Esophagus squamous epithelium (tissue), 5 donors: Measurements from ENCODE around the gene KRTAP6-2. TPM values are rescaled to one million over a fixed set of nuclear protein-coding genes. Genes with fewer than 3 reads are reported as not detected.

Experiments used
- DNase-seq: peaks from one replicate; lab custom pipeline; 2025; lab: John Stamatoyannopoulos, UW
- H3K27ac ChIP-seq, 4 donors: fragments of 200-600 bp; sonication (generic); one replicate each; pipeline ENCODE4 v1.5.1; 2016 to 2019; ENCODE audit warnings: mild to moderate bottlenecking in 1 of 4
- H3K27me3 ChIP-seq, 4 donors: fragments of 200-600 bp; sonication (generic); 1 replicate in 3 of 4; 2 replicates in 1 of 4; pipeline versions ENCODE4 v1.5.1 to v1.6.0; 2017 to 2021; ENCODE audit warnings: antibody characterized with exemption in 1 of 4
- H3K36me3 ChIP-seq, 3 donors: fragments of 200-600 bp; sonication (generic); one replicate each; pipeline ENCODE4 v1.5.1; 2016 to 2019
- H3K4me1 ChIP-seq, 3 donors: fragments of 200-600 bp; sonication (generic); one replicate each; pipeline ENCODE4 v1.5.1; 2017 to 2019
- H3K4me3 ChIP-seq, 4 donors: fragments of 200-600 bp; sonication (generic); 1 replicate in 3 of 4; 2 replicates in 1 of 4; pipeline ENCODE4 v1.5.1; 2016 to 2019; ENCODE audit warnings: mild to moderate bottlenecking in 2 of 4, moderate library complexity in 1 of 4
- H3K9me3 ChIP-seq, 3 donors: fragments of 200-600 bp; sonication (generic); one replicate each; pipeline ENCODE4 v1.5.1; 2016 to 2019
- CTCF ChIP-seq, 6 experiments: fragments of 450-650 bp in 4 of 6; fragments of 200-600 bp in 2 of 6; sonication (generic) in 2 of 6; IDR thresholded peaks; one replicate each; pipeline ENCODE4 v1.5.1; 2016 to 2019; ENCODE audit warnings: antibody characterized with exemption in 6 of 6, mild to moderate bottlenecking in 4 of 6, moderate library complexity in 4 of 6
- POLR2A ChIP-seq, 4 donors: fragments of 450-650 bp; IDR thresholded peaks; one replicate each; pipeline ENCODE4 v1.6.1; 2017; ENCODE audit warnings: antibody characterized with exemption in 4 of 4, mild to moderate bottlenecking in 4 of 4, moderate library complexity in 3 of 4
- WGBS, 2 donors: methylation state at CpG; one replicate each; pipeline ENCODE4 v1.1.5; 2018; 5-methylcytosine and 5-hydroxymethylcytosine counted together
- intact Hi-C: fragments of 100-400 bp; cut with DNase I; formaldehyde crosslinking; loops from one replicate; pipeline ENCODE4 v1.15.0; 2022
- total RNA-seq, 4 donors: library from RNA; depleted of rRNA; stranded (reverse); fragments of >200 nt; gene quantifications; one replicate each; pipeline ENCODE4 v1.1.0, GENCODE V29; 2016
- donor health status: DM: yes; HTN: yes; CAD: no.

Gene KRTAP6-2
- total RNA-seq, 4 donors from 2014 or later: not detected

GRCh38 chr21:30620080-30620479 is 21.4 kb upstream of the KRTAP6-2 start:
- no peak for DNase-seq
- Histone ChIP-seq H3K27me3 (no peaks in the 10 kb centered on the region), H3K36me3 (no peaks in the 10 kb centered on the region), H3K9me3 (peaks cover 0 to 13% (median 0%) of the 10 kb centered on the region in 3 donors), H3K4me1 (no peaks in the 10 kb centered on the region), H3K27ac (no peak overlapping the region), H3K4me3 (no peak overlapping the region)
- intact Hi-C loops: no loop called here
- TF ChIP-seq CTCF (IDR thresholded peaks at IDR 0.05) (no peak), POLR2A (IDR thresholded peaks at IDR 0.05) (no peak)

- H3K27me3 ChIP-seq: no peaks in the 10 kb centered on the region
- intact Hi-C loops: no loop called here
Observed at GRCh38 chr21:30616125-30616524, 17.4 kb upstream of the KRTAP6-2 start, which contains the start of gene KRTAP20-1. TSS of gene KRTAP20-1 (plus strand) at chr21:30616425. CDS start at chr21:30616455, 30 bp downstream.

GRCh38 chr21:30615199-30615598 is 16.5 kb upstream of the KRTAP6-2 start:
- TF ChIP-seq POLR2A (IDR thresholded peaks at IDR 0.05) (no peak), CTCF (IDR thresholded peaks at IDR 0.05) (no peak)
- no peak for DNase-seq
- H3K4me1 ChIP-seq: no peaks in the 10 kb centered on the region
- H3K4me3 ChIP-seq: no peak overlapping the region
- no peaks in the 10 kb centered on the region for H3K9me3 ChIP-seq
- intact Hi-C loops: no loop called here
- no peaks in the 10 kb centered on the region for H3K27me3 ChIP-seq
- no peak overlapping the region for H3K27ac ChIP-seq
- no peaks in the 10 kb centered on the region for H3K36me3 ChIP-seq

More at GRCh38 chr21:30616125-30616524, 17.4 kb upstream of the KRTAP6-2 start, which contains the start of gene KRTAP20-1:
- H3K4me3 ChIP-seq: no peak within 1 kb of the TSS
- DNase-seq: no peak
- H3K36me3 ChIP-seq: no peaks in the 10 kb centered on the region
- no peak within 1 kb of the TSS for H3K27ac ChIP-seq
- no peaks in the 10 kb centered on the region for H3K4me1 ChIP-seq
- WGBS, 2 donors: 90 to 97% methylated on average over 2 of the region's 2 CpGs
- H3K9me3 ChIP-seq: no peaks in the 10 kb centered on the region
- no peak for TF ChIP-seq POLR2A (IDR thresholded peaks at IDR 0.05)
- TF ChIP-seq CTCF (IDR thresholded peaks at IDR 0.05): no peak

GRCh38 chr21:30613836-30614235 is 15.1 kb upstream of the KRTAP6-2 start, which contains the start of gene KRTAP6-1:
TSS of gene KRTAP6-1 (minus strand) at chr21:30613930. CDS start at chr21:30613904, 26 bp downstream.
- H3K27me3 ChIP-seq: no peaks in the 10 kb centered on the region
- no peak within 1 kb of the TSS for H3K4me3 ChIP-seq
- 61 to 65% methylated on average over 2 of the region's 2 CpGs for WGBS, 2 donors
- intact Hi-C loops: no loop called here
- no peaks in the 10 kb centered on the region for H3K4me1 ChIP-seq
- DNase-seq: no peak
- H3K36me3 ChIP-seq: no peaks in the 10 kb centered on the region
- no peaks in the 10 kb centered on the region for H3K9me3 ChIP-seq
- H3K27ac ChIP-seq: no peak within 1 kb of the TSS
- TF ChIP-seq POLR2A (IDR thresholded peaks at IDR 0.05) (no peak), CTCF (IDR thresholded peaks at IDR 0.05) (no peak)

- intact Hi-C loops: no loop called here
Observed at GRCh38 chr21:30612132-30612531, 13.4 kb upstream of the KRTAP6-2 start.

More at GRCh38 chr21:30612132-30612531, 13.4 kb upstream of the KRTAP6-2 start:
- Histone ChIP-seq H3K4me1 (no peaks in the 10 kb centered on the region), H3K36me3 (no peaks in the 10 kb centered on the region), H3K27me3 (no peaks in the 10 kb centered on the region), H3K4me3 (no peak overlapping the region), H3K9me3 (no peaks in the 10 kb centered on the region), H3K27ac (no peak overlapping the region)
- no peak for DNase-seq
- WGBS, 2 donors: 53 to 68% methylated on average over 2 of the region's 2 CpGs
- TF ChIP-seq POLR2A (IDR thresholded peaks at IDR 0.05) (no peak), CTCF (IDR thresholded peaks at IDR 0.05) (no peak)
